Kidney capillary endothelial cell (primary cell): Measurements from ENCODE around the gene AP1G2.

Source experiments
- DNase-seq: peaks from one replicate; pipeline ENCODE4 v3.0.0-alpha.2; 2018; ENCODE audit warnings: low spot score

The AP1G2 gene

GRCh38 chr14:23514644-23514957 lies 53.0 kb downstream of the AP1G2 start:
- no peak for DNase-seq

GRCh38 chr14:23513818-23514643 lies 53.6 kb downstream of the AP1G2 start:
- no peak for DNase-seq

GRCh38 chr14:23513005-23513817 lies 54.4 kb downstream of the AP1G2 start:
- DNase-seq = no peak

- no peak for DNase-seq
Observed at GRCh38 chr14:23512156-23512555, 55.4 kb downstream of the AP1G2 start.
